HG02588 (cell line): ENCODE data around the gene BAAT.
"Not testable (repeated sequence)": the region's sequence is repeated elsewhere in the genome, so short reads cannot be mapped to it uniquely, and the experiment has no call there.

Experiments used
- ATAC-seq: cut with Tn5 transposase; IDR thresholded peaks from one replicate; pipeline ENCODE4 v1.9.1; 2021; ENCODE audit warnings: mild to moderate bottlenecking, moderate library complexity; ENCODE audit not compliant: unreplicated experiment

Gene BAAT

GRCh38 chr9:101365181-101365580 is 19.6 kb downstream of the BAAT start:
- no peak for ATAC-seq

GRCh38 chr9:101362450-101362849 is 22.4 kb downstream of the BAAT start:
- ATAC-seq, result no peak

GRCh38 chr9:101360647-101361046 is 24.2 kb downstream of the BAAT start:
- no peak for ATAC-seq

GRCh38 chr9:101359679-101360078 is 25.1 kb downstream of the BAAT start:
- no peak for ATAC-seq

GRCh38 chr9:101356619-101357018 is 28.2 kb downstream of the BAAT start:
- ATAC-seq, result no peak

- ATAC-seq, result no peak
Observed at GRCh38 chr9:101354765-101355708, 29.8 kb downstream of the BAAT start.

GRCh38 chr9:101354143-101354764 is 30.6 kb downstream of the BAAT start:
- ATAC-seq, result no peak

GRCh38 chr9:101353683-101354082 is 31.1 kb downstream of the BAAT start:
- ATAC-seq, result no peak

GRCh38 chr9:101352892-101353463 is 31.8 kb downstream of the BAAT start:
- no peak for ATAC-seq

- ATAC-seq, result no peak
Observed at GRCh38 chr9:101350285-101350684, 34.5 kb downstream of the BAAT start.

- ATAC-seq, result no peak
Observed at GRCh38 chr9:101342595-101342994, 42.2 kb downstream of the BAAT start.

- no peak for ATAC-seq
Observed at GRCh38 chr9:101341958-101342357, 42.8 kb downstream of the BAAT start.

GRCh38 chr9:101337237-101337636 is 47.6 kb downstream of the BAAT start:
- no peak for ATAC-seq

- ATAC-seq, result no peak
Observed at GRCh38 chr9:101336091-101336490, 48.7 kb downstream of the BAAT start.

- no peak for ATAC-seq
Observed at GRCh38 chr9:101333926-101334702, 50.7 kb downstream of the BAAT start.

GRCh38 chr9:101333490-101333889 is 51.3 kb downstream of the BAAT start:
- no peak for ATAC-seq

GRCh38 chr9:101332362-101332761 is 52.4 kb downstream of the BAAT start:
- ATAC-seq, result no peak

GRCh38 chr9:101327422-101327909 is 57.3 kb downstream of the BAAT start:
- ATAC-seq, result not testable (repeated sequence)

- ATAC-seq, result no peak
Observed at GRCh38 chr9:101326501-101326900, 58.3 kb downstream of the BAAT start.

GRCh38 chr9:101326035-101326434 is 58.8 kb downstream of the BAAT start:
- ATAC-seq, result no peak

GRCh38 chr9:101325053-101325452 is 59.8 kb downstream of the BAAT start:
- ATAC-seq, result no peak
